K562 (cell line): ENCODE data around the gene TSTD1. TPM values are rescaled to one million over a fixed set of nuclear protein-coding genes. Genes with fewer than 3 reads are reported as not detected.

Source experiments
- ARID4B ChIP-seq: sonication (generic); formaldehyde crosslinking; IDR thresholded peaks from 2 replicates; pipeline ENCODE4 v1.8.0; 2022; ENCODE audit warnings: mild to moderate bottlenecking, missing genetic modification reagents
- MAFF ChIP-seq: IDR thresholded peaks from 2 replicates; pipeline ENCODE4 v1.6.1; 2012; ENCODE audit warnings: low read length, improper control_type of control experiment
- MED1 ChIP-seq: sonication (generic); formaldehyde crosslinking; IDR thresholded peaks from 2 replicates; pipeline ENCODE4 v1.8.1; 2023; ENCODE audit warnings: missing genetic modification reagents, borderline replicate concordance
- MYNN ChIP-seq, 2 experiments: sonication (generic); formaldehyde crosslinking in 1 of 2; IDR thresholded peaks; 2 replicates each; pipeline versions ENCODE4 v1.5.0 to v1.6.1; 2016 to 2020; ENCODE audit warnings: antibody characterized with exemption in 1 of 2, missing genetic modification reagents in 1 of 2
- PHTF2 ChIP-seq: fragments of 250-450 bp; sonication (Bioruptor Pico); IDR thresholded peaks from 2 replicates; pipeline ENCODE4 v1.5.0; 2021; ENCODE audit warnings: mild to moderate bottlenecking
- TCF7L2 ChIP-seq: fragments of 150-350 bp; IDR thresholded peaks from 2 replicates; pipeline ENCODE4 v1.6.1; 2016; ENCODE audit warnings: low read depth, mild to moderate bottlenecking, low read length, moderate library complexity
- TRIM24 ChIP-seq, 2 experiments: fragments of 450-650 bp; IDR thresholded peaks; 2 replicates each; pipeline ENCODE4 v1.6.1; 2016
- ZBED1 ChIP-seq: IDR thresholded peaks from 2 replicates; pipeline ENCODE4 v1.6.1; 2014
- ZMIZ1 ChIP-seq, 2 experiments: fragments of 150-350 bp in 1 of 2; IDR thresholded peaks; 2 replicates each; pipeline ENCODE4 v1.6.1; 2012 to 2016; ENCODE audit warnings: low read depth in 2 of 2, low read length in 2 of 2, mild to moderate bottlenecking in 1 of 2, moderate library complexity in 1 of 2
- ZNF398 ChIP-seq: fragments of 250-450 bp; sonication (Bioruptor Pico); IDR thresholded peaks from 2 replicates; pipeline ENCODE4 v1.8.0; 2021; ENCODE audit warnings: moderate library complexity, mild to moderate bottlenecking, inconsistent platforms
- ZNF699 ChIP-seq: fragments of 250-450 bp; sonication (Bioruptor Pico); IDR thresholded peaks from 2 replicates; pipeline ENCODE4 v1.8.0; 2021; ENCODE audit warnings: mild to moderate bottlenecking, moderate library complexity; ENCODE audit not compliant: insufficient replicate concordance
- polyA plus RNA-seq, 8 experiments: library from polyadenylated mRNA; depleted of rRNA in 4 of 8; stranded (reverse) in 5 of 8; unstranded in 3 of 8; fragments of >200 nt; fragmentation: Nextera tagmentation in 2 of 8; fragmentation: Illumina TruSeq in 1 of 8; extraction: Ambion mirVana in 2 of 8; extraction: Trizol in 1 of 8; gene quantifications; 2 replicates each; pipeline versions ENCODE4 v1.2.1 to v1.2.3, GENCODE V29; 2011 to 2014; ENCODE audit warnings: inconsistent platforms in 1 of 8, missing spikeins in 1 of 8
- total RNA-seq, 7 experiments: library from RNA; depleted of rRNA in 6 of 7; stranded (reverse); fragments of >200 nt in 6 of 7; fragmentation: Illumina TruSeq in 2 of 7; extraction: Trizol in 2 of 7; gene quantifications; 2 replicates each; pipeline versions ENCODE4 v1.2.1 to v1.2.3, GENCODE V29; 2011 to 2021; ENCODE audit warnings: low replicate concordance in 1 of 7
- TF ChIP-seq, protein P1 (sequence below): sonication (generic); formaldehyde crosslinking; IDR thresholded peaks from 2 replicates; pipeline ENCODE4 v1.8.1; 2023; ENCODE audit warnings: mild to moderate bottlenecking, missing genetic modification reagents

Gene TSTD1
- total and polyA plus RNA-seq, 9 of the 15 experiments (the other 6 are each of a cell fraction or from before 2014, with no cell fraction given), result 0.23 to 0.53 TPM; not detected in 7

- TF ChIP-seq ARID4B (CRISPR knock-in tag) (peak; percentile 61; the same call in 1 of the 2 replicates), TRIM24 (IDR thresholded peaks at IDR 0.05) (no peak), ZBED1 (no peak), MYNN (IDR thresholded peaks at IDR 0.05) (no peak), MYNN (CRISPR knock-in tag; IDR thresholded peaks at IDR 0.05) (0 out of 2 replicates have a peak, but pooled peaks have one; percentile 40), MAFF (no peak), TCF7L2 (no peak), PHTF2 (CRISPR knock-in tag) (no peak), MED1 (CRISPR knock-in tag) (no peak), ZNF699 (no peak), ZNF398 (CRISPR knock-in tag) (no peak), ZMIZ1 (IDR thresholded peaks at IDR 0.05; ENCODE audit: low read depth in 2 of 2, low read length in 2 of 2) (no peak)
- TF ChIP-seq, protein P1, sequence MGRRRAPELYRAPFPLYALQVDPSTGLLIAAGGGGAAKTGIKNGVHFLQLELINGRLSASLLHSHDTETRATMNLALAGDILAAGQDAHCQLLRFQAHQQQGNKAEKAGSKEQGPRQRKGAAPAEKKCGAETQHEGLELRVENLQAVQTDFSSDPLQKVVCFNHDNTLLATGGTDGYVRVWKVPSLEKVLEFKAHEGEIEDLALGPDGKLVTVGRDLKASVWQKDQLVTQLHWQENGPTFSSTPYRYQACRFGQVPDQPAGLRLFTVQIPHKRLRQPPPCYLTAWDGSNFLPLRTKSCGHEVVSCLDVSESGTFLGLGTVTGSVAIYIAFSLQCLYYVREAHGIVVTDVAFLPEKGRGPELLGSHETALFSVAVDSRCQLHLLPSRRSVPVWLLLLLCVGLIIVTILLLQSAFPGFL (CRISPR knock-in tag), result 0 out of 2 replicates have a peak, but pooled peaks have one; percentile 83
Measured at GRCh38 chr1:161044908-161045735, 6.4 kb upstream of the TSTD1 start (continued).
